WTC11 (cell line): ENCODE data around the gene CCNQ.

ENCODE experiments used
- ATF3 ChIP-seq: sonication (generic); formaldehyde crosslinking; conservative IDR thresholded peaks from 2 replicates; pipeline ENCODE4 v1.8.1; 2022; ENCODE audit warnings: mild to moderate bottlenecking, missing genetic modification reagents
- CREB1 ChIP-seq: sonication (generic); formaldehyde crosslinking; IDR thresholded peaks from 2 replicates; pipeline ENCODE4 v1.8.0; 2023; ENCODE audit warnings: mild to moderate bottlenecking, missing genetic modification reagents
- CTCF ChIP-seq: fragments of 200-600 bp; IDR thresholded peaks from 2 replicates; pipeline ENCODE4 v1.8.0; 2022; ENCODE audit warnings: antibody characterized with exemption
- E2F4 ChIP-seq: sonication (generic); formaldehyde crosslinking; IDR thresholded peaks from 2 replicates; pipeline ENCODE4 v1.8.1; 2022; ENCODE audit warnings: low read depth, mild to moderate bottlenecking, moderate library complexity, missing genetic modification reagents, borderline replicate concordance
- ELF4 ChIP-seq: sonication (generic); formaldehyde crosslinking; IDR thresholded peaks from 2 replicates; pipeline ENCODE4 v1.8.1; 2022; ENCODE audit warnings: low read depth, mild to moderate bottlenecking, moderate library complexity, missing genetic modification reagents
- ETV6 ChIP-seq: sonication (generic); formaldehyde crosslinking; IDR thresholded peaks from 2 replicates; pipeline ENCODE4 v1.8.1; 2022; ENCODE audit warnings: mild to moderate bottlenecking, missing genetic modification reagents
- NFYB ChIP-seq: sonication (generic); formaldehyde crosslinking; conservative IDR thresholded peaks from 2 replicates; pipeline ENCODE4 v1.8.0; 2022; ENCODE audit warnings: low read depth, missing genetic modification reagents
- SMAD4 ChIP-seq: sonication (generic); formaldehyde crosslinking; IDR thresholded peaks from 2 replicates; pipeline ENCODE4 v1.8.0; 2022; ENCODE audit warnings: mild to moderate bottlenecking, missing genetic modification reagents
- TCF7 ChIP-seq: sonication (generic); formaldehyde crosslinking; IDR thresholded peaks from 2 replicates; pipeline ENCODE4 v1.8.0; 2022; ENCODE audit warnings: mild to moderate bottlenecking, low read depth, missing genetic modification reagents, moderate library complexity
- TP53 ChIP-seq: sonication (generic); formaldehyde crosslinking; IDR thresholded peaks from 2 replicates; pipeline ENCODE4 v1.8.1; 2023; ENCODE audit warnings: mild to moderate bottlenecking, missing genetic modification reagents
- ZNF219 ChIP-seq: sonication (generic); formaldehyde crosslinking; IDR thresholded peaks from 2 replicates; pipeline ENCODE4 v1.8.0; 2023; ENCODE audit warnings: missing genetic modification reagents, mild to moderate bottlenecking, borderline replicate concordance

GRCh38 chrX:153539979-153540358 lies 59.0 kb downstream of the CCNQ start:
- TF ChIP-seq CTCF = no peak
- no peak for TF ChIP-seq TCF7 (CRISPR knock-in tag)
- no peak for TF ChIP-seq TP53
- no peak for TF ChIP-seq ELF4
- no peak for TF ChIP-seq ATF3 (CRISPR knock-in tag)
- TF ChIP-seq SMAD4 (CRISPR knock-in tag) = no peak
- no peak for TF ChIP-seq E2F4 (CRISPR knock-in tag)
- TF ChIP-seq ETV6 = no peak
- TF ChIP-seq NFYB = no peak
- TF ChIP-seq CREB1 (CRISPR knock-in tag) = no peak
- TF ChIP-seq ZNF219 (CRISPR knock-in tag) = no peak
